ENCODE measurements around the gene DDX1. TPM values are rescaled to one million over a fixed set of nuclear protein-coding genes. Genes with fewer than 3 reads are reported as not detected.

DDX1 gene
- total and polyA plus RNA-seq, 12 donors = 39.4 to 122 (median 77.2) TPM

DNA sequence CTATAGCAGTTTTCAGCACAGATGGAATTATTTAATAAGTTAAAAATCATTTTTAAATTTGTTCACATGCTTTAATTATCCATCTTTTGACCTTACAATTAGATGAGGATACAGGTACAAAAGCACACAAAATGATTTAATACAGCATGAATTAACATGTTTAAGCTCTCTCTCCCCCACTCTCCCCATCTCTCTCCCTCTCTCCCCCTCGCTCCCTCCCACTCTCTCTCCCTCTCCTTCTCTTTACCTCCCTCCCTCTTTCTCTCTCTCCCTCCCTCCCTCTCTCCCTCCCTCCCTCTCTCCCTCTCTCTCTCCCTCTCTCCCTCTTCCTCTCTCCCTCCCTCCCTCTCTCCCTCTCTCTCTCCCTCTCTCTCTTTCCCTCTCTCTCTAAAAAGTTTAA lies 38.1 kb upstream of the DDX1 start:
- no peak for DNase-seq
- H3K9me3 ChIP-seq (replicated peaks in 1 of 3) = no peaks in the 10 kb centered on the region
- no peaks in the 10 kb centered on the region for H3K27me3 ChIP-seq
- 86 to 100% (median 94%) methylated on average over 1 of the region's 1 CpG for WGBS, 4 donors
- TF ChIP-seq POLR2A (IDR thresholded peaks at IDR 0.05) = no peak
- no peak for TF ChIP-seq CTCF (IDR thresholded peaks at IDR 0.05)
- peaks cover 0 to 11% of the 10 kb centered on the region in 2 donors for H3K4me1 ChIP-seq (replicated peaks in 1 of 2)
- H3K36me3 ChIP-seq (replicated peaks in 1 of 2) = peaks cover 0 to 16% of the 10 kb centered on the region in 2 donors
- intact Hi-C loops (cut with DNase I) = no loop called here
- H3K4me3 ChIP-seq = no peak overlapping the region
- H3K27ac ChIP-seq = no peak overlapping the region

- 89 to 95% (median 94%) methylated on average over 3 of the region's 3 CpGs for WGBS, 4 donors
- peaks cover 0 to 15% of the 10 kb centered on the region in 2 donors for H3K4me1 ChIP-seq (replicated peaks in 1 of 2)
- H3K27me3 ChIP-seq = no peaks in the 10 kb centered on the region
- H3K27ac ChIP-seq = no peak overlapping the region
- no peak overlapping the region for H3K4me3 ChIP-seq
- intact Hi-C loops (cut with DNase I) = no loop called here
- H3K9me3 ChIP-seq (replicated peaks in 1 of 3) = no peaks in the 10 kb centered on the region
- no peak for DNase-seq
- TF ChIP-seq POLR2A (IDR thresholded peaks at IDR 0.05) (no peak), CTCF (IDR thresholded peaks at IDR 0.05) (no peak)
- peaks cover 0 to 16% of the 10 kb centered on the region in 2 donors for H3K36me3 ChIP-seq (replicated peaks in 1 of 2)
Observed at GRCh38 chr2:15553951-15554350, 37.7 kb upstream of the DDX1 start.

DNA sequence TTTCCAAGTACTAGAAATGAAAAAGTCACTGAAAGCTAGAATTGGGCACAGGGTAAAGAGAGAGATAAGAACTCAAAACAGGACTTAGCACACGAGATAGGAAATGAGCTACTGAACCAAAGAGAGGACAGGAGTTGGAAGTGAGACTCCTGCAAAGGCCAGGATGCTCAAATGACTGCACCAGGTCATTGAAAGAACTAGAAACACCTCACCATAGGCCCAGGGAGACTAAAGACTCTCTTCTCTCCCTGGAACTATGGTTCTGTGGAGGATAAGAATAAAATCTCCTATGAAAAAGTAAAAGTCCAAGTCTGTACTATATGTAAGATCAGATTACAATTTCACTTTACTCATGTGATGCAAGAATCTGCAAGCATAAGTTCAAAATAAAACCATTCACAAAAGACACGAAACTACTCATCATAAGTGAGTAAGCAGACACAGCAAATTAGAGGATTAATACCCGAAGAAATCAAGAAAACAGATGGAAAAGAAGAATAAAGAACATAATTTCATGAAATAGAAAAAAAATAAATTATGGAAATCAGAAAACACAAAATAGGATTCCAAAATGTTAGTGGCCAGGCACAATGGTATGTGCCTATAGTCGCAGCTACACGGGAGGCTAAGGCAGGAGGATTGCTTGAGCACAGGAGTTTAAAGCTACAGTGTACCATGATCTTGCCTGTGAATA lies 37.0 kb upstream of the DDX1 start:
- Histone ChIP-seq H3K27me3 (no peaks in the 10 kb centered on the region), H3K4me3 (no peak overlapping the region), H3K36me3 (replicated peaks in 1 of 2) (peaks cover 0 to 10% of the 10 kb centered on the region in 2 donors), H3K27ac (no peak overlapping the region), H3K4me1 (replicated peaks in 1 of 2) (peaks cover 5 to 22% of the 10 kb centered on the region in 2 donors), H3K9me3 (replicated peaks in 1 of 3) (no peaks in the 10 kb centered on the region)
- WGBS, 4 donors = 89 to 96% (median 92%) methylated on average over 5 of the region's 5 CpGs
- TF ChIP-seq POLR2A (IDR thresholded peaks at IDR 0.05) = no peak
- no peak for TF ChIP-seq CTCF (IDR thresholded peaks at IDR 0.05)
- no peak for DNase-seq
- intact Hi-C loops (cut with DNase I) = no loop called here

DNA sequence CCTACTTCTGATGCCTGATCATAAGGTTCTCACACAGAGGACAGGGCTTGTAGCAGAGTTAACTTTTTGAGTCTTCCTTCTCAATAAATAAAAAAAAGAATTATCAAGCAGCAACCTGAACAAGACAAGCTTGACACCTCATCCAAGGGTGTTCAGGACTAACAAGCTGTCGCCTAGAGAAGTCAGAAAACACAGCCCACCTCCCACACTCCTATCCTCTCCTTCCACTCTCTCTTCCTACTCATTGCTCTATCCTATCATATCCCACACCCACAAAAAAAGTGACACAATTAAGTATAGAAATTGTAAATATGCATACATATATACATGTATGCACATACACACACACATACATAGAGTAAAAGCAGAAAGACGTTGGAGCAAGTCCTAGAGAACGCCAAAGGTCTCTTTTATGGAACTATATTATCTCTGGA lies 35.9 kb upstream of the DDX1 start:
- Histone ChIP-seq H3K36me3 (replicated peaks in 1 of 2) (peaks cover 0 to 7% of the 10 kb centered on the region in 2 donors), H3K9me3 (replicated peaks in 1 of 3) (no peaks in the 10 kb centered on the region), H3K4me3 (no peak overlapping the region), H3K4me1 (replicated peaks in 1 of 2) (peaks cover 11 to 30% of the 10 kb centered on the region in 2 donors), H3K27ac (no peak overlapping the region), H3K27me3 (no peaks in the 10 kb centered on the region)
- no peak for TF ChIP-seq POLR2A (IDR thresholded peaks at IDR 0.05)
- TF ChIP-seq CTCF (IDR thresholded peaks at IDR 0.05) = no peak
- no peak for DNase-seq
- intact Hi-C loops (cut with DNase I) = no loop called here
- WGBS, 4 donors = 91 to 97% (median 94%) methylated on average over 3 of the region's 3 CpGs

All from adrenal gland (tissue), 12 donors.